Thyroid gland (tissue), 4 donors: ENCODE results near the gene EPYC. TPM values are rescaled to one million over a fixed set of nuclear protein-coding genes. Genes with fewer than 3 reads are reported as not detected.

Source experiments
- DNase-seq, 2 donors: peaks; one replicate each; pipeline ENCODE4 v3.0.0-alpha.2; 2019
- H3K27ac ChIP-seq, 3 donors: fragments of 200-600 bp; sonication (generic); 1 replicate in 2 of 3; 2 replicates in 1 of 3; pipeline ENCODE4 v1.5.1; 2016 to 2019; ENCODE audit warnings: mild to moderate bottlenecking in 1 of 3, moderate library complexity in 1 of 3
- H3K27me3 ChIP-seq: fragments of 200-600 bp; sonication (generic); one replicate; pipeline ENCODE4 v1.5.1; 2019
- H3K36me3 ChIP-seq, 2 donors: fragments of 200-600 bp; sonication (generic); one replicate each; pipeline ENCODE4 v1.5.1; 2016 to 2019
- H3K4me1 ChIP-seq, 2 donors: fragments of 200-600 bp; sonication (generic); one replicate each; pipeline ENCODE4 v1.5.1; 2017 to 2019
- H3K4me3 ChIP-seq, 3 donors: fragments of 200-600 bp; sonication (generic); replicated peaks in 1 of 3; 1 replicate in 2 of 3; 2 replicates in 1 of 3; pipeline ENCODE4 v1.5.1; 2016; ENCODE audit warnings: mild to moderate bottlenecking in 1 of 3
- H3K9me3 ChIP-seq: fragments of 200-600 bp; sonication (generic); one replicate; pipeline ENCODE4 v1.5.1; 2017
- POLR2A ChIP-seq, 2 donors: fragments of 450-650 bp; IDR thresholded peaks; one replicate each; pipeline ENCODE4 v1.6.1; 2017; ENCODE audit warnings: antibody characterized with exemption in 2 of 2, mild to moderate bottlenecking in 2 of 2, moderate library complexity in 1 of 2
- WGBS, 2 donors: methylation state at CpG; one replicate each; pipeline ENCODE4 v1.1.5; 2017; 5-methylcytosine and 5-hydroxymethylcytosine counted together
- intact Hi-C: fragments of 100-400 bp; cut with DNase I; formaldehyde crosslinking; loops from one replicate; pipeline ENCODE4 v1.15.1; 2023
- total RNA-seq, 4 donors: library from RNA; depleted of rRNA; stranded (reverse); fragments of >200 nt; gene quantifications; one replicate each; pipeline ENCODE4 v1.2.3, GENCODE V29; 2016
- TF ChIP-seq, protein P1 (sequence below), 6 experiments: fragments of 200-600 bp in 3 of 6; fragments of 450-650 bp in 3 of 6; sonication (generic) in 3 of 6; IDR thresholded peaks; one replicate each; pipeline ENCODE4 v1.5.1; 2016 to 2019; ENCODE audit warnings: antibody characterized with exemption in 6 of 6, mild to moderate bottlenecking in 2 of 6, inconsistent platforms in 1 of 6, moderate library complexity in 1 of 6

Gene EPYC
- total RNA-seq, 4 donors from 2014 or later, result not detected

DNA sequence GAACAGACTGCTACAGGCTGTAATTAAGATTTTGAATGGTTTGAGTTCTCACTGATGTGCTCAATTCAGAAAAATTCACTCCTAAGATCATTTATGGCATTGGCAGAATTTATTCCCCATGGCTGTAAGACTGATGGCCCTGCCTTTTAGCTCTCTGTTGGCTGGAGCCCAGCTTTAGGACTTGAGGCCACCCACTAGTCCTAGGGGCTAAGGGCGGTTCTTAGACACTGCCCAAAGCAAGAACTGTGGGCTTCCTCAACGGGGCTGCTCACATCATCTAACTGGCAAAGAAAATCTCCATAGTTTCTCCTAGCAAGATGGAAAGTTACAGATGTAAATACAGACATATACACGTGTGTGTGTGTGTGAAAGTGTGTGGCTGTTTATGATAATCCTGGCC lies 46.4 kb downstream of the EPYC start:
- no peak for TF ChIP-seq POLR2A (IDR thresholded peaks at IDR 0.05)
- TF ChIP-seq, protein P1, sequence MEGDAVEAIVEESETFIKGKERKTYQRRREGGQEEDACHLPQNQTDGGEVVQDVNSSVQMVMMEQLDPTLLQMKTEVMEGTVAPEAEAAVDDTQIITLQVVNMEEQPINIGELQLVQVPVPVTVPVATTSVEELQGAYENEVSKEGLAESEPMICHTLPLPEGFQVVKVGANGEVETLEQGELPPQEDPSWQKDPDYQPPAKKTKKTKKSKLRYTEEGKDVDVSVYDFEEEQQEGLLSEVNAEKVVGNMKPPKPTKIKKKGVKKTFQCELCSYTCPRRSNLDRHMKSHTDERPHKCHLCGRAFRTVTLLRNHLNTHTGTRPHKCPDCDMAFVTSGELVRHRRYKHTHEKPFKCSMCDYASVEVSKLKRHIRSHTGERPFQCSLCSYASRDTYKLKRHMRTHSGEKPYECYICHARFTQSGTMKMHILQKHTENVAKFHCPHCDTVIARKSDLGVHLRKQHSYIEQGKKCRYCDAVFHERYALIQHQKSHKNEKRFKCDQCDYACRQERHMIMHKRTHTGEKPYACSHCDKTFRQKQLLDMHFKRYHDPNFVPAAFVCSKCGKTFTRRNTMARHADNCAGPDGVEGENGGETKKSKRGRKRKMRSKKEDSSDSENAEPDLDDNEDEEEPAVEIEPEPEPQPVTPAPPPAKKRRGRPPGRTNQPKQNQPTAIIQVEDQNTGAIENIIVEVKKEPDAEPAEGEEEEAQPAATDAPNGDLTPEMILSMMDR (IDR thresholded peaks at IDR 0.05), result no peak
- no peaks in the 10 kb centered on the region for H3K27me3 ChIP-seq
- H3K4me3 ChIP-seq, result no peak overlapping the region
- H3K9me3 ChIP-seq, result no peaks in the 10 kb centered on the region
- H3K27ac ChIP-seq, result no peak overlapping the region
- no peaks in the 10 kb centered on the region for H3K4me1 ChIP-seq
- H3K36me3 ChIP-seq, result no peaks in the 10 kb centered on the region
- no peak for DNase-seq
- intact Hi-C loops, result no loop called here
- WGBS, 2 donors, result 70 to 85% methylated on average over 3 of the region's 3 CpGs

DNA sequence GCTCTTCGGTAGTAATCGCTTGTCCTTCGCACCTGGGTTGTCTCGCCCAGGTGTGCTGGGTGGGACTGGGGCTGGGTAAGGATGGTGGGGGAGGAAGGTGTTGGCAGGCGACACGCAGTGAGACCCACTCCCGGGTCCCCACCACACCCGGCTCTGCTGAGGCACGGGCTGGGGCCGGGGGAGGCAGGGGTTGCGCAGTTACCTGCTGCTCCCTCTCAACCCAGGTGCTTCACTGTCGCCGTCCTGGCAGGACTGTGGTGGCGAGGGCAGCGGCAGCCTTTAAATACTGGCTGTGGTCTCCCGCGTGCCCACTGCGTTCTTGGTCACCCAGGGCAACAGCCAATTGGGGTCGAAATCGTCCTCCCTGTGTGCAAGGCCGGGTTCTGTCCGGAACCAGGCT lies 49.9 kb downstream of the EPYC start, which contains the start of gene CCER1:
TSS of gene CCER1 (minus strand) at position 256 of the 400 bp plus-strand sequence. CDS start 434 bp downstream, outside the sequence.
- H3K9me3 ChIP-seq, result no peaks in the 10 kb centered on the region
- TF ChIP-seq, protein P1 (IDR thresholded peaks at IDR 0.05), result no peak
- TF ChIP-seq POLR2A (IDR thresholded peaks at IDR 0.05), result no peak
- H3K36me3 ChIP-seq, result no peaks in the 10 kb centered on the region
- no peak for DNase-seq
- 97 to 100% methylated on average over 18 to 20 of the region's 22 CpGs for WGBS, 2 donors
- H3K4me1 ChIP-seq, result no peaks in the 10 kb centered on the region
- no peak within 1 kb of the TSS for H3K4me3 ChIP-seq
- intact Hi-C loops, result no loop called here
- H3K27ac ChIP-seq, result no peak within 1 kb of the TSS
- H3K27me3 ChIP-seq, result no peaks in the 10 kb centered on the region

DNA sequence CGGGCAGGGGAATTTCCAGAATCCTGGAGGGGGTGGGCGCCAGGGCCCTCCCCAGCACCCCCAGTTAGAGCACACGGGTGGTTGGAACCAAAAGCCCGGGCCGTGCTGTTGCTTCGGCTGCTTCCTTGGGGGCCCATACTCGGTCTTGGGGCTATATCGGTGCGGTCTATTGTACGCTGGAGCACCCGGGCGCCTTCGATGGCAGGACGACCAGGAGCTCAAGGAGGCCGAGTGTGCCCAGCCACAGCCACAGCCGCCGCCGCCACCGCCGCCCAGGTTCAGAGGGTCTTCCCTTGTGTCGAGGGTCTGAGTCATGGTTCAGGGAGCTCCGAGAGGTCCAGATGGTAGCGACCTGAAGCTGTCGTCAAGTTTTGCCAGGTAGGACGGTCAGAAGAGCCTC lies 50.3 kb downstream of the EPYC start:
- DNase-seq, result no peak
- Histone ChIP-seq H3K27ac (no peak overlapping the region), H3K4me1 (no peaks in the 10 kb centered on the region), H3K4me3 (no peak overlapping the region), H3K36me3 (no peaks in the 10 kb centered on the region), H3K27me3 (no peaks in the 10 kb centered on the region), H3K9me3 (no peaks in the 10 kb centered on the region)
- 95 to 97% methylated on average over 21 to 25 of the region's 25 CpGs for WGBS, 2 donors
- TF ChIP-seq, protein P1 (IDR thresholded peaks at IDR 0.05), result no peak
- no peak for TF ChIP-seq POLR2A (IDR thresholded peaks at IDR 0.05)
- intact Hi-C loops, result no loop called here

- H3K27me3 ChIP-seq, result no peaks in the 10 kb centered on the region
- no peaks in the 10 kb centered on the region for H3K9me3 ChIP-seq
- no peaks in the 10 kb centered on the region for H3K4me1 ChIP-seq
- H3K27ac ChIP-seq, result no peak overlapping the region
- no peak overlapping the region for H3K4me3 ChIP-seq
- 72 to 81% methylated on average over 16 to 20 of the region's 32 CpGs for WGBS, 2 donors
- H3K36me3 ChIP-seq, result no peaks in the 10 kb centered on the region
- DNase-seq, result no peak
- intact Hi-C loops, result no loop called here
- TF ChIP-seq, protein P1 (IDR thresholded peaks at IDR 0.05), result peak in 1 of 6 experiments; percentile 29
- no peak for TF ChIP-seq POLR2A (IDR thresholded peaks at IDR 0.05)
These were observed 50.8 kb downstream of the EPYC start for GRCh38 chr12:90953956-90954421.

- no peak overlapping the region for H3K27ac ChIP-seq
- TF ChIP-seq, protein P1 (IDR thresholded peaks at IDR 0.05), result no peak
- no peak for TF ChIP-seq POLR2A (IDR thresholded peaks at IDR 0.05)
- H3K4me1 ChIP-seq, result no peaks in the 10 kb centered on the region
- no peak overlapping the region for H3K4me3 ChIP-seq
- intact Hi-C loops, result no loop called here
- no peaks in the 10 kb centered on the region for H3K27me3 ChIP-seq
- H3K9me3 ChIP-seq, result no peaks in the 10 kb centered on the region
- H3K36me3 ChIP-seq, result no peaks in the 10 kb centered on the region
- DNase-seq, result no peak
These were observed 53.2 kb downstream of the EPYC start for GRCh38 chr12:90951432-90952105.
